Measurements from ENCODE around the gene PODXL.

PODXL gene

GRCh38 chr7:131563918-131564317 is 7.5 kb upstream of the PODXL start:
- no peak for DNase-seq

- DNase-seq = no peak
Measured at GRCh38 chr7:131562941-131563340, 6.5 kb upstream of the PODXL start.

DNA sequence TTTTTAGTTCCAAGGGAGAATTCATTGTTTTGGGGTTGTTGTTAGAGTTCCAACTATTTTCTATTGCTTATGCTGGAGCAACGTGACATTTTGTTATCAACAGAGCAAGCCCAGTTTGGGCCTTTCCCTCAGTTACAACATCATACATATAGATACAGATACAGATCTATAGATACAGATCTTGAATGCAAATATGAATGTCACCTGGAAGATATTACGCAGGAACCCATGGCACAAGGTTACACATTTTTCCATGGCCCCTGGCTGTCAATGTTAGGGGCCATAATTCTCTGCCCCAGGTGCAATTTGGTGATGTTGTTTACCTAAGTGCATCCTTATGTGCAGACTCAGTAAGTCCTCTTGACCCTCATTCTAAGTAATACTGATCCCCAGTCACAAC is 3.6 kb upstream of the PODXL start:
- no peak for DNase-seq

DNA sequence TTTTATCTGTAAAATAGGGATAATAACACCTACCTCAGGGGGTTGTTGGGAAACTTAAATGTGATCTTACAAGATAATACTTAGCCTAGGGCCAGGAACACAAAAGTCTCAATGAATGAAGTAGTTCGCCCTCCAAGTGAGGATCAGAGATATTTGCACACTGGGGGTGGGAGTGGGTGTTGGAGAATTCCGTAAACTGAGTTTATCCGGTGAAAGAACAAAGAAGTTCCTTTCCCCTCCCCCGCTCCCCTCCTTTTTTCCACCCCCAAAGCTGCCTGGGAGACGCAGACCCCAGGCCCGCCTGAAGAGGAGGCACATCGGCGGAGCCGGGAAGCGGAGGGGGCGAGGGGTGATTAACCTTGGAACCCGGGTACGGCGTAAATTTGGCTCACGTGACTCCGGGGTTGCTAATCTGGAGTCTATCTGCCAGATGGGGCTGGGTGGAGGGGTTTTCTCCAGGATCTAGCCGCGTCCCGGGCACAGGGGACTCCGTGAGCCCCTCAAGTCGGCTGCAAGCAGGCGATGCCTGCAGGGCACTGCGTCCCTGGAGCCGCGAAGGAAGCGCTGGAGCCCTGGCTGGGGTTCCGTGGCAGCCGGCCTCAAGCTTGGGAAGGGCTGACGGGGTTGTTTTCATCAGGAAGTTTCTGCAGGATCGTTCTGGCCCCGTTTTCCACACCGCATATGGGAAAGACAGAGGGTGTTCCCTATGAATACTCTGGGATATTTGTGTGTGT is 1.4 kb upstream of the PODXL start:
- peak; percentile 58 for DNase-seq

DNA sequence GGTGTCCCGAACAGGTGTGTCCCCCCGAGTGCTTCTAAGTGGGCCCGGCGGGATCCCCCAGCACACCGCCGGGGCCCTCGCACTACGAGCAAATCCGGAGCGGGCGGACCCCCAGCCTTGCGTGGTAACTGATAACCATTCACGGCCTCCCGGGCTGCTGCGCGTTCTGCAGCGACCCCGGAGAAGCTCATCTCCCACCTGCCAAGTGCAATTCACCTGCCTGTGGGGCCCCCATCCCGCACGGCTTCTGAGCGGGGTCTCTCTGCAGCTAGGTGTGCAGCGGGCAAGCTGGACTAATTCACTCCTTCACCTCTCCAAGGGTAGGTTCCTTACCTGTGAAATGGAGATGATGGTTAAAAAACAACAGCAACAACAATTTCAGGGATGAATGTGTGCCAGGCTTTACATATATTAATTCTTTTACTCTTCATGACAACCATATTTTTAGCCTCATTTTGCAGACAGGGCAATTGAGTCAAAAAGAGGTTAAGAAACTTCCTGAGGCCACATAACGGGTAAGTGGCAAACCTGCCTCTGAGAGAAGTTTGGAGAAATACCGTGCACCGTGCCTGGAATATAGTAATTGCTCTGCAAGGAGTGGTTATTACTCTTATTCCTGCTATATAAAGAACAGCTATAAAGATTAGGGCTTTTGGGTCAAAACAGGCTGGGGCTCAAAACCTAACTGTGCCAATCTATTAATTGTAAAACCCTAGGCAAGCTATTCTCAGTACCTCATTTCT is 652 bp upstream of the PODXL start:
- DNase-seq = no peak

GRCh38 chr7:131555552-131556052 is 826 bp downstream of the PODXL start:
- peak; percentile 52 for DNase-seq

DNA sequence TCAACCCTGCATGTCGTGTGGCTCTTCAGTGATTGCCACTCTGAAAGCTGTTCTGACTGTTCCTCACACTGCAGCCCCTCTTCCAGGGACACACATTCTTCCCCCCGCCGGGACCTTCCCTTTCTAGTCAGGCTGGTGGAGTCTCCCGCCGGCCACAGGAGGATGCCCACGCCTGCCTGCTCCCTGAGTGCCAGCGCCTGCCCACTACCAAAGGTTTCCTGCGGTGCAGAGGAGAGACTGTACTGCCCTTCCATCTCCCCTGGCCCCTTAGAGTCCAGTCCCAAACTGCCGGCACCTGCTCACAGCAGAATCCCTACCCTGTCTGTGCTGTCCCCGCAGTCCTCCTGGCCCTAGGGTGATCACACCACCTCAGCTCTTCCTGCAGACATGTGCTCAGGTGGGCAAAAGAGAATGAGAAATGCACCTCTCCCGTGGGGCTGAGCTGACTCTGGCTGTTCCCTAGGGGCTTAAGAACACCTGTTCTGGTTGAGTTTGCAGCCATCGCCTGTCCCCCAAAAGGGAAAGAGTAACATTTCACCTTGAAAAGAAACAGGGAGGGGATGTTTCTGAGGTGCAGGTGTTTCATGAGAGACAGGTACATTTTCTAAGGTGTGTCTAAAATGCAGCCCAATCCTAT is 1.4 kb downstream of the PODXL start:
- peak; percentile 45 for DNase-seq

DNA sequence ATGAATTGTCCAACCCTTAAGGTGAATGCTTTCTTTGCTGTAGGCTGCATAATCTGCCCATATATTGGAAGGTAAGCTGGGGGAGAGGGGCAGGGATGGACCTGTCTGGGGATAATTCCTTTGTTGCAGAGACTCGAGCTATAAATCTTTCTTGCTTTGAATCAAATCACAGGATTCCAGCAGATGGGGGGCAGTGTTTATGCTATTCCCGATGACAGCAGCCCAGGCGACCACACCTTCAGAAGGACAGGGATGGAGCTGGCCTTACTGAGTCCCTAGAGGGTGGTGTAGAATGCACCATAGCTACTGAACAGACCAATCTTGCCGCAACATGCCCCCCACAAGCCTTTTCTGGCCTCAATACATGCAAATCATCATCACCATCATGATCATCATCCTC is 2.5 kb downstream of the PODXL start:
- no peak for DNase-seq

- DNase-seq = no peak
Measured at GRCh38 chr7:131552053-131552452, 4.4 kb downstream of the PODXL start.

- no peak for DNase-seq
Measured at GRCh38 chr7:131550846-131551245, 5.6 kb downstream of the PODXL start.

GRCh38 chr7:131548371-131548770 is 8.1 kb downstream of the PODXL start:
- no peak for DNase-seq

- DNase-seq = no peak
Measured at GRCh38 chr7:131547589-131547988, 8.8 kb downstream of the PODXL start.

DNA sequence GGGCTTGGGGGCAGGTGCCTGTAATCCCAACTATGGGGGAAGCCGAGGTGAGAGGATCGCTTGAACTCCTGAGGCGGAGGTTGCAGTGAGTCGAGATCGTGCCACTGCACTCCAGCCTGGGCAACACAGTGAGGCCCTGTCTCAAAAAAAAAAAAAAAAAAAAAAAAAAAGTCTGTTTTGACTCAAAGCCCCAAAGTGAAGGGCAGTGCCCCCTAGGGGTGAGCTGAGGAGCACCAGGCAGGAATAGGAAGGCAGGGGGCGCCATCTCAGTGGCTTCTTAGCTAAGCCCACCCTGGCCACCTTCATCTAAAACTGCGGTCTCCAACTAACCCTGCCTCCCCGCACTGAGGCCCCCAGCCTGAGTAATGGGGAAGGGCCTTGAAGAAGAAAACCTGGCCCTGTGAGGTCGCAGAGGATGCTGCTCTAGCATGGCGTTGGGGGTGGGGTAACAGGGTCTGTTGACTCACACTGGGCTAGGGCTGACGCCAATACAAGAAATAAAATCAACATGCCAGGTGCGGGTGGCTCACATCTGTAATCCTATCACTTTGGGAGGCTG is 9.8 kb downstream of the PODXL start:
- DNase-seq = peak; percentile 73

- DNase-seq = peak; percentile 26
Measured at GRCh38 chr7:131546126-131546525, 10.3 kb downstream of the PODXL start.

DNA sequence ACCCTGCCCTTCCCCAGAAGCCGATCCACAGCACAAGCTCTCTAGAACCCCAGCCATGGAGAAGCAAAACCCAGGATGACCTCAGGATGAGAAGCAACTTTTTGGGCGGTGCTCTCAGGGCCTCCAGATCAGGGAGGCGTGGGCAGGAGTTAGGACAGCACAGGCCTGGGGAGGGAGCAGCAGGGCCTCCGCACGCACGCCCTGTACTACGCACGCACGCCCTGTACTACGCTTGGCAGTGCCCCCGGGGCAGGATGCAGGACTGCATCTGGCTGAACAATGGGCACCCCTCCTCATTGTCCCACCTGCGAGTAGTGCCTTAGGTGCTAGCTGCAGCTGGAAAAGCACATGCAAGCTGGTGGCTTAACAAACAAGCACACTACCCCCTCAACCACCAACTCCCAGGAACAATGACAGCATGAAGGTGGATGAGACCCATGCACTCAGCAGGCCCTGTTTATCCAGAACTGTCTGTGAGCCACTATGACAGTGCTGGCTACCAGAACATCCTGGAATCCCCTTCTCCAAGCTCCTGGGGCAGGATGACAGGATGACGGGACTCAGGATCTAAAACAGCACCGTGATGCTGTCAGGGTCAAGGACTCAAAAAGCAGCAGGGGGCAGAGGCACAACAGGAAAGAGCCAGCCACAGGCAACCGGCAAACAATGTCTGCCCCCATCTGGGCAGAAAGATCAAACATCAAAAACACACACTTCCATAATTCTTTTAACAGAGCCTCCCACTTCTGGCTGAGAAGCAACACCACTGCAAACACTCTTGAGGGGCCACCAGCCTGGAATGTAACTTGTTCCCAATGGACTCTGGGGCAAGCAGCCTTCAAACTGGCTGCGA is 11.8 kb downstream of the PODXL start:
- peak; percentile 90 for DNase-seq

- DNase-seq = no peak
Measured at GRCh38 chr7:131544021-131544420, 12.4 kb downstream of the PODXL start.

DNA sequence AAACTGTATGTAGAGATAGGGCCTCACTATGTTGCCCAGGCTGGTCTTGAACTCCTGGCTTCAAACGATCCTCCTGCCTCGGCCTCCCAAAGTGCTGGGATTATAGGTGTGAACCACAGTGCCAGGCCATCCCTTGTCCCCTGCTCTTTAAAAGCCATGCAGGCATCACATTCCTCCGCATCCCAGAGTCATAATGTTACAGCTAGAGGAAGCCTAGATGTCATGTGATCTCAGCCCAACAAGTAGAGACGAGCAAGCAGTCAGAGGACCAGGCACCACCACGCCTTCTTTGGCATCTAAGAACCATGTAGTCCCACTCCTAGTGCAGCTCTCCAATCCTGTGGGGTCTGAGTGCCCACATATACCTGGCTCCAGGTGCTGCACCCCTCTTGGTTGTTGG is 13.1 kb downstream of the PODXL start:
- DNase-seq = no peak

DNA sequence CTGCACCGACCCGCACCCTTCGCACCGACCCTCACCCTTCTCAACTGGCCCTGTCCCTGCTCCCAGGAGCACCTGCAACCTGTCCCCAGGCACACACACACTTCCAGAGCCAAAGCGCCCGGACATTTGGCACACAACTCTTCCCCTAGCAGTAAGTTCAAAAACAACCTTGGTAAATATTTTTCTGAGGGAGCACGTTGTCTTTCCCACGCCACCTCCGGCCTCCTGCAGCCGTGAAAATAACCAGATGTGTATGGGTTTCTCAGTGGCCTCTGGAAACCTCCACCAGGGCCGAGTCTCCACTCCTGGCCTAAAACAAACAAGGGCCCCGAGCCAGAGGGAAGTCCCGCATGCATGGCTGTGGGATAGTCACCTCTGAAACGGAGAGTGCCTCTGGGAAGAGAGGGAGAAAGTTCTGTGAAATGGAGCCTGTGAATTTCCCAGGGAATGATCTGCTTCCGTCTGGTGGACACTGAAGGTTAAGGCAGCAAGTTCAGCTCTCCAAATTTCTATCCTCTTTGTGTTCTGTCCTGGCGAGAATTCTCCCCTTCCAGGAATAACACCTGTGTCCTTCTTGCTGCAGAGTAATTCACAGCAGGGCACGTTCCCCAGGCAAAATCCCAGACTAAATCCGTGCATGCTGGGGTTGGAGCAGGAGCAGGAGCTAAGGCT is 15.8 kb downstream of the PODXL start:
- peak; percentile 28 for DNase-seq

DNA sequence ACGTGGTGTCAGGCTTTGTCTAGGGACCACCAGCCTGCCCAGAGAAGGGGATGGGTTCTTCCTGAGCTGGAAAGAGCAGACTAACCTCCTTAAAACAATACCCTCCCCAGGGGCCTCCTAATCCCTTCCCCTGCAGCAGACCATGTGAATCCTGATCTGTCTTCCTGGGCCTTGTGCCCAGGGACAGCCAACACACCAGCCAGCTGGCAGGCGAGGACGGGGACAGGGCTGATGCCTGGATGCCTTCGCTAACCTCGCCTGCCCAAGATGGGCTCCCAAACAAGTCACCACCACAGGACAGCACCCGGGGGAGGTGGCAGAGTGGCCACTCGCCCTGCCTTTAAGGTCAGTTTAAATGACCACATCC is 17.6 kb downstream of the PODXL start:
- peak; percentile 48 for DNase-seq

GRCh38 chr7:131538071-131538812 is 18.2 kb downstream of the PODXL start:
- peak; percentile 53 for DNase-seq

DNA sequence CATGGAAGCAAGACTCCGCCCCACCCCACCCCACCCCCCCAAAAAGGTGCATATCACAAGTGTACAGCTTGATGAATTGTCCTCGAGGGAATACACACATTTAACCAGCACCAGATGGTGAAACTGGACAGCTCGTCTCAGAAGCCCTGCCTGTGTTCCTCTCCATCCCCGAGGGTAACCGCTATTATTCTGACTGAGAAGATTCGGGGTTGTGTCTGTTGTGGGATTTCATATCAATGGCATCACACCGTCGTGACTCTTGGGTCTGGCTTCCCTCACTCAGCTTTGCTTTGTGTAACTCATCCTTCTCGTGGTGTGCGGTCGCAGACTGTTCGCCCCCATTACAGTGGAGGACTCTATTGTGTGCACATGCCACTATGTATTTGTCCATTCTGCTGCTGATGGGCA is 18.9 kb downstream of the PODXL start:
- peak; percentile 95 for DNase-seq

Data from NCI-H69 (cell line).